NT2/D1 (cell line): ENCODE measurements around the gene MTHFSD.

ENCODE experiments used
- SUZ12 ChIP-seq: IDR thresholded peaks from 2 replicates; pipeline ENCODE4 v1.6.1; 2011; ENCODE audit not compliant: insufficient read length, insufficient read depth; ENCODE audit errors: extremely low read depth
- YY1 ChIP-seq: IDR thresholded peaks from 2 replicates; pipeline ENCODE4 v1.6.1; 2011; ENCODE audit not compliant: insufficient read length, insufficient read depth
- ZNF274 ChIP-seq: IDR thresholded peaks from 2 replicates; pipeline ENCODE4 v1.6.1; 2011; ENCODE audit warnings: mild to moderate bottlenecking, low read depth, low read length

DNA sequence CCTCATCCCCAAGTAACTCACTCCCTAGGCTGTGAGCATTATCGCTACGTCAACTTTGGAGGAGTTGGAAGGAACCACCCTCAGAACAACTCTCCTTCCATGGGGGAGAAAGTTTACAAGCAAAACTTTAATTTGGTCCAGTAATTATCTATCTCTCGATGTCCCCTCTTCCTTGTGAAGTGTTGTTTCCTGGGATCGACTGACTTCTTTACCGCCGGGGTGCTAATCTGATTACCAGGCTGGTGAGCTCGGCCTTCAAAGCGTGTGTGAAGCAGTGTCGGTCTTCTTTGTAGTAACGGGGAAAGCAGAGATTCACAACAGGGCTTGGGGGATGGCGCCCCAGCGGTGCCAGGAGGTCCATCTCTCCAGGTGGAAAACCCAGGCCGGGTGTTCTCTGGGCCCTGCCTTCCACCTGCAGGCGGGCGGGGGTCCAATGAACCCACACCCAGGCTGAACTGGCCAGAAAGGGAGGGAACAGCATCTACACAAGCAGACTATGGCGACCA, 59.2 kb downstream of the MTHFSD start:
- no peak for TF ChIP-seq ZNF274
- TF ChIP-seq SUZ12, result no peak
- TF ChIP-seq YY1, result no peak
